Activated naive CD8-positive, alpha-beta T cell treated with anti-CD3 and anti-CD28 coated beads for 36 hours (primary cell): ENCODE data around the gene TNNT2. TPM values are rescaled to one million over a fixed set of nuclear protein-coding genes. Genes with fewer than 3 reads are reported as not detected.

ENCODE experiments used
- DNase-seq: peaks from one replicate; pipeline ENCODE4 v3.0.0; 2021
- H3K27ac Mint-ChIP-seq: one replicate; pipeline ENCODE4 v1.8.0; 2022; ENCODE audit warnings: mild to moderate bottlenecking, moderate library complexity, mixed read lengths
- H3K27me3 Mint-ChIP-seq: one replicate; pipeline ENCODE4 v1.8.0; 2022; ENCODE audit warnings: mild to moderate bottlenecking, mixed read lengths
- H3K36me3 Mint-ChIP-seq: one replicate; pipeline ENCODE4 v1.8.0; 2021; ENCODE audit warnings: mild to moderate bottlenecking, mixed read lengths
- H3K4me1 Mint-ChIP-seq: one replicate; pipeline ENCODE4 v1.8.0; 2021; ENCODE audit warnings: mixed read lengths
- H3K4me3 Mint-ChIP-seq: one replicate; pipeline ENCODE4 v1.8.0; 2022; ENCODE audit warnings: mild to moderate bottlenecking, moderate library complexity, mixed read lengths
- H3K9me3 Mint-ChIP-seq: one replicate; pipeline ENCODE4 v1.8.0; 2022; ENCODE audit warnings: mixed read lengths
- total RNA-seq, 2 experiments: library from RNA; stranded (reverse); gene quantifications; one replicate each; pipeline ENCODE4 v1.2.3, GENCODE V29; 2021

TNNT2 gene
- not detected for total RNA-seq

- Mint-ChIP-seq H3K4me1 (no peaks in the 10 kb centered on the region), H3K27me3 (peaks cover 8% of the 10 kb centered on the region), H3K27ac (no peak within 1 kb of the TSS), H3K9me3 (no peaks in the 10 kb centered on the region), H3K4me3 (no peak within 1 kb of the TSS), H3K36me3 (no peaks in the 10 kb centered on the region)
- no peak for DNase-seq
These were observed at the start of gene TNNT2 for GRCh38 chr1:201377611-201378092. TSS of gene TNNT2 (minus strand) at chr1:201377680. CDS start at chr1:201373254, 4,426 bp downstream.

- H3K27ac Mint-ChIP-seq: no peak overlapping the region
- H3K27me3 Mint-ChIP-seq: no peaks in the 10 kb centered on the region
- no peaks in the 10 kb centered on the region for H3K4me1 Mint-ChIP-seq
- H3K36me3 Mint-ChIP-seq: no peaks in the 10 kb centered on the region
- H3K4me3 Mint-ChIP-seq: no peak overlapping the region
- DNase-seq: peak; percentile 46
- no peaks in the 10 kb centered on the region for H3K9me3 Mint-ChIP-seq
These were observed 49.2 kb upstream of the TNNT2 start for GRCh38 chr1:201426479-201427310.

GRCh38 chr1:201424146-201424545, 46.7 kb upstream of the TNNT2 start:
- Mint-ChIP-seq H3K4me3 (no peak overlapping the region), H3K9me3 (no peaks in the 10 kb centered on the region), H3K27me3 (no peaks in the 10 kb centered on the region)

GRCh38 chr1:201423655-201424054, 46.2 kb upstream of the TNNT2 start:
- Mint-ChIP-seq H3K36me3 (no peaks in the 10 kb centered on the region), H3K4me1 (no peaks in the 10 kb centered on the region), H3K9me3 (no peaks in the 10 kb centered on the region), H3K4me3 (no peak overlapping the region), H3K27ac (no peak overlapping the region), H3K27me3 (no peaks in the 10 kb centered on the region)
- no peak for DNase-seq

More at GRCh38 chr1:201424146-201424545, 46.7 kb upstream of the TNNT2 start:
- Mint-ChIP-seq H3K4me1 (no peaks in the 10 kb centered on the region), H3K36me3 (no peaks in the 10 kb centered on the region), H3K27ac (no peak overlapping the region)
- DNase-seq: no peak

GRCh38 chr1:201422436-201423030, 45.1 kb upstream of the TNNT2 start:
- no peak for DNase-seq
- Mint-ChIP-seq H3K36me3 (no peaks in the 10 kb centered on the region), H3K4me3 (no peak overlapping the region), H3K27me3 (no peaks in the 10 kb centered on the region), H3K4me1 (no peaks in the 10 kb centered on the region), H3K9me3 (no peaks in the 10 kb centered on the region), H3K27ac (no peak overlapping the region)

GRCh38 chr1:201422026-201422425, 44.5 kb upstream of the TNNT2 start:
- no peaks in the 10 kb centered on the region for H3K9me3 Mint-ChIP-seq
- no peak overlapping the region for H3K27ac Mint-ChIP-seq
- no peak overlapping the region for H3K4me3 Mint-ChIP-seq
- no peaks in the 10 kb centered on the region for H3K36me3 Mint-ChIP-seq
- no peaks in the 10 kb centered on the region for H3K27me3 Mint-ChIP-seq
- DNase-seq: no peak
- H3K4me1 Mint-ChIP-seq: no peaks in the 10 kb centered on the region

- DNase-seq: no peak
- H3K9me3 Mint-ChIP-seq: no peaks in the 10 kb centered on the region
- no peaks in the 10 kb centered on the region for H3K27me3 Mint-ChIP-seq
- H3K4me3 Mint-ChIP-seq: no peak overlapping the region
- no peak overlapping the region for H3K27ac Mint-ChIP-seq
- no peaks in the 10 kb centered on the region for H3K36me3 Mint-ChIP-seq
- H3K4me1 Mint-ChIP-seq: no peaks in the 10 kb centered on the region
These were observed 43.6 kb upstream of the TNNT2 start for GRCh38 chr1:201421041-201421440.

GRCh38 chr1:201420608-201421002, 43.1 kb upstream of the TNNT2 start:
- Mint-ChIP-seq H3K27ac (no peak overlapping the region), H3K4me1 (no peaks in the 10 kb centered on the region), H3K27me3 (no peaks in the 10 kb centered on the region), H3K9me3 (peaks cover 1% of the 10 kb centered on the region), H3K36me3 (no peaks in the 10 kb centered on the region), H3K4me3 (no peak overlapping the region)
- DNase-seq: no peak

GRCh38 chr1:201419746-201420607, 42.5 kb upstream of the TNNT2 start:
- Mint-ChIP-seq H3K27me3 (no peaks in the 10 kb centered on the region), H3K4me3 (no peak overlapping the region), H3K27ac (no peak overlapping the region), H3K9me3 (peaks cover 3% of the 10 kb centered on the region), H3K36me3 (no peaks in the 10 kb centered on the region), H3K4me1 (no peaks in the 10 kb centered on the region)
- no peak for DNase-seq

GRCh38 chr1:201419256-201419655, 41.8 kb upstream of the TNNT2 start:
- Mint-ChIP-seq H3K9me3 (peaks cover 3% of the 10 kb centered on the region), H3K4me1 (no peaks in the 10 kb centered on the region), H3K36me3 (no peaks in the 10 kb centered on the region), H3K27me3 (no peaks in the 10 kb centered on the region), H3K27ac (no peak overlapping the region), H3K4me3 (no peak overlapping the region)
- DNase-seq: no peak

GRCh38 chr1:201418461-201418860, 41.0 kb upstream of the TNNT2 start:
- Mint-ChIP-seq H3K4me1 (no peaks in the 10 kb centered on the region), H3K4me3 (no peak overlapping the region), H3K9me3 (peaks cover 3% of the 10 kb centered on the region), H3K27ac (no peak overlapping the region), H3K36me3 (no peaks in the 10 kb centered on the region), H3K27me3 (no peaks in the 10 kb centered on the region)
- no peak for DNase-seq

GRCh38 chr1:201414051-201414738, 36.7 kb upstream of the TNNT2 start:
- no peaks in the 10 kb centered on the region for H3K36me3 Mint-ChIP-seq
- H3K27ac Mint-ChIP-seq: no peak overlapping the region
- H3K4me3 Mint-ChIP-seq: no peak overlapping the region
- H3K9me3 Mint-ChIP-seq: peaks cover 3% of the 10 kb centered on the region
- no peak for DNase-seq
- no peaks in the 10 kb centered on the region for H3K27me3 Mint-ChIP-seq
- H3K4me1 Mint-ChIP-seq: no peaks in the 10 kb centered on the region

- no peak for DNase-seq
- no peaks in the 10 kb centered on the region for H3K36me3 Mint-ChIP-seq
- no peaks in the 10 kb centered on the region for H3K4me1 Mint-ChIP-seq
- peaks cover 4% of the 10 kb centered on the region for H3K27me3 Mint-ChIP-seq
- H3K27ac Mint-ChIP-seq: no peak overlapping the region
- peaks cover 3% of the 10 kb centered on the region for H3K9me3 Mint-ChIP-seq
- no peak overlapping the region for H3K4me3 Mint-ChIP-seq
These were observed 33.8 kb upstream of the TNNT2 start for GRCh38 chr1:201411292-201411691.

GRCh38 chr1:201409440-201409839, 32.0 kb upstream of the TNNT2 start:
- Mint-ChIP-seq H3K9me3 (no peaks in the 10 kb centered on the region), H3K27ac (no peak overlapping the region), H3K4me3 (no peak overlapping the region), H3K36me3 (no peaks in the 10 kb centered on the region), H3K4me1 (no peaks in the 10 kb centered on the region), H3K27me3 (peaks cover 4% of the 10 kb centered on the region)
- no peak for DNase-seq

GRCh38 chr1:201408834-201409200, 31.3 kb upstream of the TNNT2 start:
- peaks cover 4% of the 10 kb centered on the region for H3K27me3 Mint-ChIP-seq
- H3K36me3 Mint-ChIP-seq: no peaks in the 10 kb centered on the region
- H3K9me3 Mint-ChIP-seq: no peaks in the 10 kb centered on the region
- H3K4me1 Mint-ChIP-seq: no peaks in the 10 kb centered on the region
- no peak overlapping the region for H3K4me3 Mint-ChIP-seq
- H3K27ac Mint-ChIP-seq: no peak overlapping the region
- no peak for DNase-seq
